H9 (cell line): ENCODE data around the gene HMGCL. TPM values are rescaled to one million over a fixed set of nuclear protein-coding genes. Genes with fewer than 3 reads are reported as not detected.

ENCODE experiments used
- DNase-seq: peaks from one replicate; pipeline ENCODE4 v3.0.0-alpha.2; 2017
- H2AFZ ChIP-seq: one replicate; pipeline ENCODE4 v1.6.1; 2013; ENCODE audit warnings: mild to moderate bottlenecking, low read length, control low read depth, moderate library complexity
- H2AK5ac ChIP-seq: 2 replicates; pipeline ENCODE4 v1.6.1; 2013; ENCODE audit warnings: low read length, control low read depth, mixed read lengths; ENCODE audit not compliant: insufficient read length
- H2BK120ac ChIP-seq: one replicate; pipeline ENCODE4 v1.6.1; 2013; ENCODE audit warnings: low read depth, mild to moderate bottlenecking, low read length, control low read depth, inconsistent platforms; ENCODE audit not compliant: poor library complexity, severe bottlenecking
- H2BK12ac ChIP-seq: 2 replicates; pipeline ENCODE4 v1.6.1; 2013; ENCODE audit warnings: low read length, control low read depth, mixed read lengths, low read depth; ENCODE audit not compliant: insufficient read length
- H2BK15ac ChIP-seq: 2 replicates; pipeline ENCODE4 v1.6.1; 2013; ENCODE audit warnings: low read depth, low read length, control low read depth
- H2BK20ac ChIP-seq: one replicate; pipeline ENCODE4 v1.6.1; 2013; ENCODE audit warnings: low read depth, mild to moderate bottlenecking, low read length, control low read depth, inconsistent platforms; ENCODE audit not compliant: poor library complexity, severe bottlenecking
- H2BK5ac ChIP-seq: 2 replicates; pipeline ENCODE4 v1.6.1; 2013; ENCODE audit warnings: low read length, control low read depth, mixed read lengths; ENCODE audit not compliant: insufficient read length
- H3K14ac ChIP-seq: 2 replicates; pipeline ENCODE4 v1.6.1; 2013; ENCODE audit warnings: low read length, control low read depth; ENCODE audit not compliant: insufficient read depth
- H3K18ac ChIP-seq: 2 replicates; pipeline ENCODE4 v1.6.1; 2013; ENCODE audit warnings: low read depth, mild to moderate bottlenecking, mixed read lengths, low read length, control low read depth; ENCODE audit not compliant: insufficient read length
- H3K23ac ChIP-seq: 2 replicates; pipeline ENCODE4 v1.6.1; 2013; ENCODE audit warnings: low read length, control low read depth, mixed read lengths, low read depth; ENCODE audit not compliant: insufficient read length
- H3K23me2 ChIP-seq: 2 replicates; pipeline ENCODE4 v1.6.1; 2013; ENCODE audit warnings: low read depth, mild to moderate bottlenecking, mixed read lengths, low read length, control low read depth; ENCODE audit not compliant: insufficient read length, poor library complexity, severe bottlenecking
- H3K27ac ChIP-seq: 2 replicates; pipeline ENCODE4 v1.5.1; 2013; ENCODE audit warnings: low read length, control low read depth, mixed read lengths, low read depth; ENCODE audit not compliant: insufficient read length
- H3K27me3 ChIP-seq: 2 replicates; pipeline ENCODE4 v1.6.1; 2013; ENCODE audit warnings: low read length, control low read depth, inconsistent platforms; ENCODE audit not compliant: insufficient read depth
- H3K4ac ChIP-seq: 2 replicates; pipeline ENCODE4 v1.6.1; 2013; ENCODE audit warnings: low read depth, mild to moderate bottlenecking, control low read depth, inconsistent platforms, low read length, moderate library complexity
- H3K4me1 ChIP-seq: 2 replicates; pipeline ENCODE4 v1.6.1; 2013; ENCODE audit warnings: low read length, control low read depth, inconsistent platforms; ENCODE audit not compliant: insufficient read depth
- H3K4me2 ChIP-seq: 2 replicates; pipeline ENCODE4 v1.6.1; 2013; ENCODE audit warnings: low read length, control low read depth, mixed read lengths; ENCODE audit not compliant: insufficient read length, insufficient read depth
- H3K56ac ChIP-seq: 2 replicates; pipeline ENCODE4 v1.6.1; 2013; ENCODE audit warnings: low read depth, mild to moderate bottlenecking, mixed read lengths, low read length, control low read depth; ENCODE audit not compliant: insufficient read length
- H3K79me1 ChIP-seq: 2 replicates; pipeline ENCODE4 v1.6.1; 2013; ENCODE audit warnings: low read depth, mild to moderate bottlenecking, moderate library complexity, low read length, control low read depth, inconsistent platforms; ENCODE audit not compliant: insufficient read depth, poor library complexity, severe bottlenecking
- H3K79me2 ChIP-seq: 2 replicates; pipeline ENCODE4 v1.6.1; 2013; ENCODE audit warnings: low read length, control low read depth, inconsistent platforms; ENCODE audit not compliant: insufficient read depth
- H3K9ac ChIP-seq: 2 replicates; pipeline ENCODE4 v1.6.1; 2013; ENCODE audit warnings: low read length, control low read depth, mixed read lengths; ENCODE audit not compliant: insufficient read length; ENCODE audit errors: extremely low read depth
- H3K9me3 ChIP-seq: one replicate; pipeline ENCODE4 v1.6.1; 2013; ENCODE audit warnings: low read depth, low read length, inconsistent platforms; ENCODE audit not compliant: control insufficient read depth
- H3T11ph ChIP-seq: one replicate; pipeline ENCODE4 v1.6.1; 2013; ENCODE audit warnings: mild to moderate bottlenecking, low read length, control low read depth, inconsistent platforms
- H4K20me1 ChIP-seq: one replicate; pipeline ENCODE4 v1.6.1; 2013; ENCODE audit not compliant: control insufficient read depth, insufficient read length, insufficient read depth
- H4K5ac ChIP-seq: 2 replicates; pipeline ENCODE4 v1.6.1; 2013; ENCODE audit warnings: low read depth, mild to moderate bottlenecking, mixed read lengths, low read length, control low read depth; ENCODE audit not compliant: insufficient read length
- H4K8ac ChIP-seq: replicated peaks from 2 replicates; pipeline ENCODE4 v1.6.1; 2013; ENCODE audit warnings: low read length, control low read depth, mixed read lengths, low read depth; ENCODE audit not compliant: insufficient read length
- H4K91ac ChIP-seq: 2 replicates; pipeline ENCODE4 v1.6.1; 2013; ENCODE audit warnings: low read depth, mild to moderate bottlenecking, moderate library complexity, mixed read lengths, low read length, control low read depth; ENCODE audit not compliant: insufficient read length
- H3K27ac Mint-ChIP-seq, 3 experiments: 2 replicates in 2 of 3; 3 replicates in 1 of 3; pipeline ENCODE4 v1.8.0; 2020 to 2021; ENCODE audit warnings: mixed read lengths in 3 of 3, mild to moderate bottlenecking in 1 of 3, moderate library complexity in 1 of 3
- H3K27me3 Mint-ChIP-seq: 2 replicates; pipeline ENCODE4 v1.8.0; 2021; ENCODE audit warnings: low read depth, mild to moderate bottlenecking, moderate library complexity, mixed read lengths
- H3K36me3 Mint-ChIP-seq, 3 experiments: 2 replicates in 2 of 3; 3 replicates in 1 of 3; pipeline ENCODE4 v1.8.0; 2020 to 2021; ENCODE audit warnings: low read depth in 3 of 3, mixed read lengths in 3 of 3; ENCODE audit not compliant: insufficient read depth in 1 of 3
- H3K4me1 Mint-ChIP-seq, 2 experiments: 2 replicates each; pipeline ENCODE4 v1.8.0; 2020; ENCODE audit warnings: mixed read lengths in 2 of 2
- H3K4me3 Mint-ChIP-seq, 2 experiments: 2 replicates in 1 of 2; 3 replicates in 1 of 2; pipeline ENCODE4 v1.8.0; 2020 to 2021; ENCODE audit warnings: mild to moderate bottlenecking in 2 of 2, mixed read lengths in 2 of 2, moderate library complexity in 1 of 2
- H3K9me3 Mint-ChIP-seq, 2 experiments: 2 replicates in 1 of 2; 3 replicates in 1 of 2; pipeline ENCODE4 v1.8.0; 2020; ENCODE audit warnings: mild to moderate bottlenecking in 2 of 2, mixed read lengths in 2 of 2, moderate library complexity in 1 of 2
- WGBS: extraction: QIAGEN DNeasy Blood & Tissue Kit; methylation state at CpG from one replicate; pipeline ENCODE4 v1.1.7; 2013; ENCODE audit warnings: missing lambda C conversion rate, low lambda C conversion rate, mixed read lengths; ENCODE audit not compliant: insufficient read length; ENCODE audit errors: extremely low coverage; 5-methylcytosine and 5-hydroxymethylcytosine counted together
- total RNA-seq: library from RNA; stranded (reverse); gene quantifications from 2 replicates; pipeline ENCODE4 v1.2.1, GENCODE V29; 2021
- TF ChIP-seq, protein P1 (sequence below): fragments of 200-600 bp; sonication (generic); conservative IDR thresholded peaks from 3 replicates; pipeline ENCODE4 v1.8.0; 2021; ENCODE audit warnings: antibody characterized with exemption, mild to moderate bottlenecking

The HMGCL gene
- total RNA-seq, 1 experiment from 2014 or later = 15.9 TPM

DNA sequence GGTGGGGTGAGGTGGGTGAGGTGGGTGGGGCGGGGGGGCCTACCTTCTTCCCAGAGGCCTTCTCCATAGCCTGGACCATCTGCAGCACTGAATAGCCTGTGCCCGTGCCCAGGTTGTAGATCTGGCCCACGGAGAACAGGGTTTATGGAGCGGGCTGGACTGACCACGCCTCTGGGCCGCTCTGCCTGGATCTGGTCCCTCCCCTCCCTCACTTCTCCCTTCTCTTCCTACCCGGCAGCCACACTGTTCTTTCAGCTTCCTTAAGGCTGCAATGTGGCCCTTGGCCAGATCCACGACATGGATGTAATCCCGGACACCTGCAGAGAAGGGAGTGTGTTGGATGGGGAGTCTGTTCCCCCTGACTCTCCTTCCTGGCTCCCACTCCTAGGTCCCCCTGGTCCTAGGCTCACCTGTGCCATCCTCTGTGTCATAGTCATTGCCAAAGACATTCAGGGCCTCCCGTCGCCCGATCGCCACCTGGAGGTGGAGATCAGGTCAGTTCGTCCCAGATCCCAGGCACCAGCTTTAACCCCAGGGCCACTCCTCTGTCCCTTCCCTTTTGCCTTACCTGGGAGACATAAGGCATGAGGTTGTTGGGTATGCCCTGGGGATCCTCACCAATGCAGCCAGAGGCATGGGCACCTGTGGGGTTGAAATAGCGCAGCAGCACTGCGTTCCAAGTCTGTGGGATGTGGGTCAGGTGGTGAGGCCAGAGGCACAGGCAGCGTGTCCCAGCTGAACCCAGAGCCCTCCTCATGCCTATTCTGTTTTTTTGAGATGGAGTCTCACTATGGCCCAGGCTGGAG lies 28.6 kb downstream of the HMGCL start:
- H3K79me2 ChIP-seq = peaks cover 6% of the 10 kb centered on the region; the same call in 1 of the 2 replicates

More for the DNA sequence above, 28.6 kb downstream of the HMGCL start:
- no peak overlapping the region for H3K56ac ChIP-seq
- H2BK5ac ChIP-seq = no peak overlapping the region
- H3K27ac Mint-ChIP-seq = no peak overlapping the region; a peak in 1 of 7 replicates
- H3K27me3 Mint-ChIP-seq = peaks cover 3% of the 10 kb centered on the region
- H2BK120ac ChIP-seq = no peak overlapping the region
- H3T11ph ChIP-seq = no peak overlapping the region
- DNase-seq = peak; percentile 61
- H3K27ac ChIP-seq = no peak overlapping the region
- no peak overlapping the region for H4K8ac ChIP-seq
- H3K4ac ChIP-seq = no peak overlapping the region
- no peak overlapping the region for H4K5ac ChIP-seq
- peaks cover 8% of the 10 kb centered on the region for H3K79me1 ChIP-seq
- no peaks in the 10 kb centered on the region for H3K27me3 ChIP-seq
- no peak overlapping the region for H2BK20ac ChIP-seq
- H3K4me3 Mint-ChIP-seq = no peak overlapping the region; a peak in 1 of 5 replicates
- H3K9ac ChIP-seq = no peak overlapping the region
- TF ChIP-seq, protein P1, sequence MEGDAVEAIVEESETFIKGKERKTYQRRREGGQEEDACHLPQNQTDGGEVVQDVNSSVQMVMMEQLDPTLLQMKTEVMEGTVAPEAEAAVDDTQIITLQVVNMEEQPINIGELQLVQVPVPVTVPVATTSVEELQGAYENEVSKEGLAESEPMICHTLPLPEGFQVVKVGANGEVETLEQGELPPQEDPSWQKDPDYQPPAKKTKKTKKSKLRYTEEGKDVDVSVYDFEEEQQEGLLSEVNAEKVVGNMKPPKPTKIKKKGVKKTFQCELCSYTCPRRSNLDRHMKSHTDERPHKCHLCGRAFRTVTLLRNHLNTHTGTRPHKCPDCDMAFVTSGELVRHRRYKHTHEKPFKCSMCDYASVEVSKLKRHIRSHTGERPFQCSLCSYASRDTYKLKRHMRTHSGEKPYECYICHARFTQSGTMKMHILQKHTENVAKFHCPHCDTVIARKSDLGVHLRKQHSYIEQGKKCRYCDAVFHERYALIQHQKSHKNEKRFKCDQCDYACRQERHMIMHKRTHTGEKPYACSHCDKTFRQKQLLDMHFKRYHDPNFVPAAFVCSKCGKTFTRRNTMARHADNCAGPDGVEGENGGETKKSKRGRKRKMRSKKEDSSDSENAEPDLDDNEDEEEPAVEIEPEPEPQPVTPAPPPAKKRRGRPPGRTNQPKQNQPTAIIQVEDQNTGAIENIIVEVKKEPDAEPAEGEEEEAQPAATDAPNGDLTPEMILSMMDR = peak; percentile 52
- H2BK15ac ChIP-seq = no peak overlapping the region
- no peak overlapping the region for H3K4me2 ChIP-seq
- peaks cover 9 to 19% of the 10 kb centered on the region in 2 experiments for H3K4me1 Mint-ChIP-seq
- no CpG with 5 or more reads among the region's 17 CpGs for WGBS
- H3K14ac ChIP-seq = no peak overlapping the region; the same call in 1 of the 2 replicates
- H3K9me3 ChIP-seq = no peaks in the 10 kb centered on the region
- H2AK5ac ChIP-seq = no peak overlapping the region
- H3K18ac ChIP-seq = no peak overlapping the region
- peaks cover 4 to 47% (median 28%) of the 10 kb centered on the region in 3 experiments; a peak in 6 of 7 replicates for H3K36me3 Mint-ChIP-seq
- H4K20me1 ChIP-seq = no peaks in the 10 kb centered on the region
- H3K4me1 ChIP-seq = no peaks in the 10 kb centered on the region; the same call in 1 of the 2 replicates
- no peak overlapping the region for H3K23ac ChIP-seq
- H3K23me2 ChIP-seq = peaks cover 18% of the 10 kb centered on the region
- H2BK12ac ChIP-seq = no peak overlapping the region
- H2AFZ ChIP-seq = no peak overlapping the region
- H4K91ac ChIP-seq = no peak overlapping the region
- H3K9me3 Mint-ChIP-seq = no peaks in the 10 kb centered on the region
